Prostate gland (tissue), 2 donors: ENCODE measurements around the gene UBE3D. TPM values are rescaled to one million over a fixed set of nuclear protein-coding genes. Genes with fewer than 3 reads are reported as not detected.
"Not testable (repeated sequence)": the region's sequence is repeated elsewhere in the genome, so short reads cannot be mapped to it uniquely, and the experiment has no call there.

Experiments used
- DNase-seq: peaks from one replicate; pipeline ENCODE4 v3.0.0-alpha.2; 2019; ENCODE audit warnings: low spot score
- H3K27ac ChIP-seq, 2 donors: fragments of 200-600 bp; sonication (generic); 2 replicates each; pipeline ENCODE4 v1.5.1; 2017 to 2019
- H3K27me3 ChIP-seq: fragments of 200-600 bp; sonication (generic); replicated peaks from 2 replicates; pipeline ENCODE4 v1.5.1; 2019; ENCODE audit not compliant: insufficient read depth
- H3K36me3 ChIP-seq, 2 donors: fragments of 200-600 bp; sonication (generic); 1 replicate in 1 of 2; 2 replicates in 1 of 2; pipeline versions ENCODE4 v1.5.1 to v1.8.1; 2017 to 2019
- H3K4me1 ChIP-seq: fragments of 200-600 bp; sonication (generic); replicated peaks from 2 replicates; pipeline ENCODE4 v1.5.1; 2019
- H3K4me3 ChIP-seq, 2 donors: fragments of 200-600 bp; sonication (generic); 2 replicates each; pipeline ENCODE4 v1.5.1; 2017 to 2019
- H3K9me3 ChIP-seq: fragments of 200-600 bp; sonication (generic); 2 replicates; pipeline ENCODE4 v1.5.1; 2017
- CTCF ChIP-seq, 4 experiments: fragments of 200-600 bp in 2 of 4; fragments of 450-650 bp in 2 of 4; sonication (generic) in 2 of 4; IDR thresholded peaks; 1 replicate in 3 of 4; 2 replicates in 1 of 4; pipeline ENCODE4 v1.5.1; 2016 to 2019; ENCODE audit warnings: antibody characterized with exemption in 4 of 4, mild to moderate bottlenecking in 2 of 4, moderate library complexity in 2 of 4
- POLR2A ChIP-seq: fragments of 450-650 bp; IDR thresholded peaks from one replicate; pipeline ENCODE4 v1.6.1; 2016; ENCODE audit warnings: antibody characterized with exemption, mild to moderate bottlenecking
- POLR2AphosphoS5 ChIP-seq: sonication (generic); formaldehyde crosslinking; IDR thresholded peaks from one replicate; pipeline ENCODE4 v1.6.1; 2017; ENCODE audit warnings: antibody characterized with exemption
- WGBS: methylation state at CpG from one replicate; pipeline ENCODE4 v1.1.5; 2018; 5-methylcytosine and 5-hydroxymethylcytosine counted together
- intact Hi-C: fragments of 100-400 bp; cut with DNase I; formaldehyde crosslinking; loops from one replicate; pipeline ENCODE4 v1.14.2; 2022
- total RNA-seq, 2 donors: library from RNA; depleted of rRNA; stranded (reverse); fragments of >200 nt; gene quantifications; one replicate each; pipeline ENCODE4 v1.1.0, GENCODE V29; 2016

Gene UBE3D
- total RNA-seq, 2 donors from 2014 or later, result 3.1 to 6.0 TPM

GRCh38 chr6:83038246-83038645, 27.4 kb downstream of the UBE3D start:
- DNase-seq, result no peak
- no peak for TF ChIP-seq POLR2AphosphoS5
- no peak for TF ChIP-seq CTCF (IDR thresholded peaks at IDR 0.05)
- 98% methylated on average over 2 of the region's 2 CpGs for WGBS
- no peaks in the 10 kb centered on the region for H3K36me3 ChIP-seq
- no peaks in the 10 kb centered on the region for H3K27me3 ChIP-seq
- H3K9me3 ChIP-seq, result no peaks in the 10 kb centered on the region
- no peaks in the 10 kb centered on the region for H3K4me1 ChIP-seq
- no peak overlapping the region for H3K27ac ChIP-seq
- H3K4me3 ChIP-seq, result no peak overlapping the region
- intact Hi-C loops, result no loop called here

GRCh38 chr6:83031689-83032088, 34.0 kb downstream of the UBE3D start:
- TF ChIP-seq POLR2AphosphoS5 (no peak), POLR2A (no peak), CTCF (IDR thresholded peaks at IDR 0.05) (no peak)
- Histone ChIP-seq H3K9me3 (no peaks in the 10 kb centered on the region), H3K27me3 (no peaks in the 10 kb centered on the region), H3K4me3 (no peak overlapping the region), H3K36me3 (no peaks in the 10 kb centered on the region), H3K4me1 (no peaks in the 10 kb centered on the region), H3K27ac (no peak overlapping the region)
- over 99% methylated on average over 6 of the region's 6 CpGs for WGBS
- intact Hi-C loops, result no loop called here
- DNase-seq, result no peak

GRCh38 chr6:83019741-83020140, 45.9 kb downstream of the UBE3D start:
- no peaks in the 10 kb centered on the region for H3K4me1 ChIP-seq
- DNase-seq, result no peak
- H3K36me3 ChIP-seq, result no peaks in the 10 kb centered on the region
- H3K27me3 ChIP-seq, result no peaks in the 10 kb centered on the region
- no peak for TF ChIP-seq CTCF (IDR thresholded peaks at IDR 0.05)
- TF ChIP-seq POLR2AphosphoS5, result no peak
- no peak for TF ChIP-seq POLR2A
- H3K27ac ChIP-seq, result no peak overlapping the region
- intact Hi-C loops, result no loop called here
- no peaks in the 10 kb centered on the region for H3K9me3 ChIP-seq
- WGBS, result 91% methylated on average over 4 of the region's 4 CpGs
- no peak overlapping the region for H3K4me3 ChIP-seq

- H3K4me1 ChIP-seq, DNase-seq, H3K9me3 ChIP-seq, H3K27ac ChIP-seq, H3K36me3 ChIP-seq, intact Hi-C loops, H3K4me3 ChIP-seq, H3K27me3 ChIP-seq: not testable (repeated sequence)
- WGBS, result 78% methylated on average over 3 of the region's 3 CpGs
Measured at GRCh38 chr6:83011131-83011530, 54.5 kb downstream of the UBE3D start.

DNA sequence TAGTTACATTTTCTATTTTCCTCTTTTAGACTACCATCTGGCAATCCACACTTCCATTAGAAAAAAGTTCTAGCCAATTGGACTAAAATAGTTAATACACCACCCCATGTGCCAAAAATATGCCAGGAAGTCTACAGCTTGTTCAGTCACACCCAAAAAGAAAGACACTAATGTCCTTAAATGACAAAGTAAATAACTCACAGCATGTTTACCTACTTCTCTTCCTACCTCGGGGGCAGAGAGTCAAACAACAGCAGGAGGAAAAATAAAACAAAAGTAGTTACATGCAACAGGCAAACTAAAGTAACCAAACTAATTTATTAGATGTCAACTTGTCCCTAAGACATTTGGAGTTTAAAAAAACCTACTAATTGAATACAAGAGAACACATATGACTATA, 57.0 kb downstream of the UBE3D start:
- Histone ChIP-seq H3K4me3 (no peak overlapping the region), H3K4me1 (no peaks in the 10 kb centered on the region), H3K9me3 (no peaks in the 10 kb centered on the region), H3K27ac (no peak overlapping the region), H3K36me3 (no peaks in the 10 kb centered on the region), H3K27me3 (no peaks in the 10 kb centered on the region)
- DNase-seq, result no peak
- WGBS, result 15% methylated on average over 1 of the region's 1 CpG
- intact Hi-C loops, result no loop called here
- TF ChIP-seq POLR2A (no peak), POLR2AphosphoS5 (no peak), CTCF (IDR thresholded peaks at IDR 0.05) (no peak)
